Choroid plexus epithelial cell (primary cell): Measurements from ENCODE around the gene LTA.

Experiments
- DNase-seq: peaks from one replicate; pipeline ENCODE4 v3.0.0-alpha.2; 2010; ENCODE audit warnings: low read depth
- H3K4me3 ChIP-seq: 2 replicates; pipeline ENCODE4 v1.5.1; 2011; ENCODE audit warnings: low read depth, mild to moderate bottlenecking, control low read depth, low read length, moderate library complexity
- CTCF ChIP-seq: conservative IDR thresholded peaks from 2 replicates; pipeline ENCODE4 v1.5.1; 2011; ENCODE audit warnings: low read depth, mild to moderate bottlenecking, control low read depth, inconsistent platforms, low read length, moderate library complexity

LTA gene

GRCh38 chr6:31573239-31574105 is 1.4 kb downstream of the LTA start:
- no peak for TF ChIP-seq CTCF
- DNase-seq: no peak
- H3K4me3 ChIP-seq: no peak overlapping the region

GRCh38 chr6:31574106-31575061 is 2.3 kb downstream of the LTA start:
- no peak for TF ChIP-seq CTCF
- H3K4me3 ChIP-seq: no peak overlapping the region
- DNase-seq: no peak

GRCh38 chr6:31575335-31575901 is 3.3 kb downstream of the LTA start, which contains the start of gene TNF:
TSS of gene TNF (plus strand) at chr6:31575565. CDS start at chr6:31575742, 177 bp downstream.
- DNase-seq: no peak
- H3K4me3 ChIP-seq: no peak within 1 kb of the TSS
- no peak for TF ChIP-seq CTCF

- H3K4me3 ChIP-seq: no peak overlapping the region
- no peak for DNase-seq
- TF ChIP-seq CTCF: no peak
Measured at GRCh38 chr6:31575952-31576685, 4.0 kb downstream of the LTA start.

- DNase-seq: no peak
- no peak for TF ChIP-seq CTCF
- no peak overlapping the region for H3K4me3 ChIP-seq
Measured at GRCh38 chr6:31576897-31577578, 4.9 kb downstream of the LTA start.

- no peak for TF ChIP-seq CTCF
- H3K4me3 ChIP-seq: no peak overlapping the region
Measured at GRCh38 chr6:31577579-31577966, 5.5 kb downstream of the LTA start.

More at GRCh38 chr6:31577579-31577966, 5.5 kb downstream of the LTA start:
- no peak for DNase-seq
